NCI-H2107 treated with DMSO at 0.1 percent for 48 hours (cell line): ENCODE results near the gene KCNMA1.

ENCODE experiments used
- DNase-seq: peaks from one replicate; lab custom pipeline; 2025; ENCODE audit not compliant: unreplicated experiment; lab: John Stamatoyannopoulos, UW

The KCNMA1 gene

GRCh38 chr10:77380191-77380590, 257.4 kb downstream of the KCNMA1 start:
- no peak for DNase-seq

- no peak for DNase-seq
Observed at GRCh38 chr10:77378366-77379349, 258.9 kb downstream of the KCNMA1 start.

DNA sequence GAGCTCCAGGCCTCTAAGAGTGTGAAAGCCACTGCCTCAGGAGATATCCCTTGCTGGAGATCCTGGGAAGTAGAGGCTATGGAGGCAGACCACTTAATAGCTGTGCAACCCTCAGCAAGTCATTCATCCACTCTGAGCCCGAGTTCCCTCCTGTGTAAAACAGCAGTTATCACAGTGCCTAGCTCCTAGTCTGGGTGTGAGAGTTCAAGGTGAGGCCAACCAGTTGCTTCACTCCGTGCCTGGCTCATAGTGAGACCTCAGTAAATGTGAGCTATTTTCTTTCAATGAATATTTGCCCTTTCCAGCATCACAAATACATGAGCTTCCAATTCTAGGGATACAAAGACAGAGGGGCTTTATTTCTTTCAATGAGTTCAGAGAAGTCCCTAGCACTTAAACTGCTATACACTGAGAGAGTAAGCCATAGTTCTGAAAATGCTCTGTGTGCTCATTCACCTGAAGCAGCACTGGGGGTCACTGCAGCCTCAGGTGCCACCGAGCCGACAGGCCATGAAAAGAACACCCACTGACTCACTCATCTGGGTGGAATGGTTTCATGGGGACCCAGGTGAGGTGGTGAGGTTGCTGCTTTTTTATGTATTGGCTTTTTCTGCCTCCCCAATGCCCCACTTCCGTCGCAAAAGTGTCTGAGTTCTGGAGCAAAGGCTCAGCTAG, 259.8 kb downstream of the KCNMA1 start:
- DNase-seq: no peak

DNA sequence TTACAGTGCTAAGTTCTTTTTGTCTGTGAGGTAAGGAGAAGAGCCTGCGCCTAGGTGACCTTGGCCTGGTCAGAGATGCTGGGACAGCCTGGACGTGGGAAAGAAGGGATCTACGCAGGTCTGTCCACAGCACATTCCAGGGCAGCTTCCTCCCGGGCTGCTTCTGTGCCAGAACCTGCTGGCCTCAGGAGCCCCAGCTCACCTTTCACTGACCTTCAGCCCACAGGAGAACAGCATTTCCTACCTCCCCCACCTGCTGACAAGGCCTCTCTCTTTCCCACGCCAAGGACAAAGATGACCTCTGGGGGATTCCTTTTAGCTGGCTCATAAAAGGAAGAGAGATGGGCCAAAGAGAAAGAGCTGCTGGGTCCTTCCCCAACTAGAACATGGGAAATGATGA, 260.6 kb downstream of the KCNMA1 start:
- no peak for DNase-seq

- no peak for DNase-seq
Observed at GRCh38 chr10:77374189-77374656, 263.4 kb downstream of the KCNMA1 start.

GRCh38 chr10:77371848-77372799, 265.5 kb downstream of the KCNMA1 start:
- no peak for DNase-seq

DNA sequence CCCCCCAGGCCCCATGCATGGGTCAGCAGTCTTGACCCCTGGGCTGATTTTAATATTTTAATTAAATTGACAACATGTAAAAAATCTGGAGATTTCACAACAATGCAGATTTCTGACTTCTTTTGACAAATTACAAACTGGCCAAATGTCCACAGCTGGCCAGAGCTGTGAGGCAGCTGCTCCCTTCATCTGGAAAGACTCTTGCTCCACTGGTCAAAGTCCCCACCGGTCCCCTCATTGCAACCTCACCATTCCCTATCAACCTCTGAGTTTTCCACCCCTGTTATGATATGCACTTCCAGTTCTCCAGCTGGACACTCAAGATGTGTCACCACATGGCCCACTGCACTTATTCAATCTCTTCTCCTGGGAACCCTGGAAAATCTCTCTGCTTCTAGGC, 266.2 kb downstream of the KCNMA1 start:
- DNase-seq: no peak

DNA sequence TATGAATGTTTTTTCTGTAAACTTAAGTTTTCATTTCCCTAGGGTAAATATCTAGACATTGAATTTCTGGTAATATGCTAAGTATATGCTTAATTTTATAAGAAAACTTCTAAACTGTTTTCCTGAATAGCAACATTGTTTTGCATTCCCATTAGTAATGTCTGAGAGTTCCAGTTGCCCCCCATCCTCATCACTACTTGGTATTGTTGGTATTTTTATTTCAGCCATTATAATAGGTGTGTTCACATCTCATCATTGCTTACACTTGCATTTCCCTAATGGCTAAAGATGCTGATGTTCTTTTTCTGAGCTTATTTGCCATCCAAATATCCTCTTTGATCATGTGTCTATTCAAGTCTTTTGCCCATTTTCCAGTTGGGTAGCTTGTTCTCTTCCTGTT, 269.6 kb downstream of the KCNMA1 start:
- DNase-seq: no peak

- no peak for DNase-seq
Observed at GRCh38 chr10:77363210-77363609, 274.4 kb downstream of the KCNMA1 start.

DNA sequence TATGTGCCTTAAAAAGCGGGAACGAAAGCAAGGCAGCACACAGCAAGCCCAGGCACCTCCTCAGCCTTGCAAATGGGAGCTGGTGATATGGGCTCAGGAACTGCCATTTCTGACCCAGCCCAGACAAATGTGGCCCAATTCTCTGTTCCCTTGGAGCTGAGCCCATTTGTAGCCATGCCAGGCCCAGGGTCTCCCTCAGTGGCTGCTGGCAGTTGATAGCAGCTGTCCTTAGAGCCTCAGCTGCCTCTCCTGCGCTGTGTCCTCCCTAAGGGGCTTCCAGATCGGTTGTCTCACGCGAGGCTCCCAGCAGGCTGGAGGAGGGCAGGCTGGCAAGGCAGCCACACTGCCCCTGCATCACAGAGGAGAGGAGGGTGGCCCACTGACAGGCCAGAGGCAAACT, 275.8 kb downstream of the KCNMA1 start:
- no peak for DNase-seq

- no peak for DNase-seq
Observed at GRCh38 chr10:77361426-77361825, 276.2 kb downstream of the KCNMA1 start.

GRCh38 chr10:77360835-77361234, 276.8 kb downstream of the KCNMA1 start:
- no peak for DNase-seq

DNA sequence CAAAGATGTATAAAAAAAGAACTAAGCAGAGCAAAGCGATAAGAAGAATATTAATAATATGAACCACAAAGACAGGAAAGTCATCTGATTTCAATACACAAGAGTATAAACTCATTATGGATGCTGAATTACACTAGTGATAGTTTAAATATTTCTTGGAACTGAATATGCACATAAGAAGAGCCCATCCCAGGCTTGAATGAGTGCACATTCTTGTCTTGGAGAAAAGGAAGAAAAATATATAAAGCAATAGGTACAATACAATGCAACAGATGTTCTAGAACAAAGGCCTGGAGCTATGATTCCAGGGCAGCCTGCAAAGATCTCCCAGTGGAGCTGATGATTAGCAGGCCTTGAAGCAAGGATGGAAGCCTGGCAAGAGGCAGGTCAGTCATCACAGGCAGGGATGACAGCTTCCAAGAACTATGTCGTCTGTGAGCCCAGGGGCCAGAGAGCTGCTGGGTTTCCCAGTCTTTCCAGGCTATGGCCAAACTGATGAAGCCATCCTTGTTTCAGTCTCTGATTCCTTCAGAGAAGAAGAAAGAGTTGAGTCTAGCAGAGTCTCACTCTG, 277.6 kb downstream of the KCNMA1 start:
- no peak for DNase-seq

GRCh38 chr10:77359287-77359691, 278.3 kb downstream of the KCNMA1 start:
- peak; percentile 71 for DNase-seq

- no peak for DNase-seq
Observed at GRCh38 chr10:77358656-77359055, 279.0 kb downstream of the KCNMA1 start.

- DNase-seq: no peak
Observed at GRCh38 chr10:77357611-77358310, 279.8 kb downstream of the KCNMA1 start.

GRCh38 chr10:77357185-77357584, 280.4 kb downstream of the KCNMA1 start:
- DNase-seq: no peak

- DNase-seq: no peak
Observed at GRCh38 chr10:77355844-77356243, 281.8 kb downstream of the KCNMA1 start.

GRCh38 chr10:77351386-77351785, 286.2 kb downstream of the KCNMA1 start:
- DNase-seq: no peak

- DNase-seq: no peak
Observed at GRCh38 chr10:77350711-77351119, 286.9 kb downstream of the KCNMA1 start.
